Vagina (tissue), 2 donors: ENCODE data around the gene RANBP2.
"Not testable (repeated sequence)": the region's sequence is repeated elsewhere in the genome, so short reads cannot be mapped to it uniquely, and the experiment has no call there.

Source experiments
- CTCF ChIP-seq, 3 experiments: fragments of 450-650 bp in 2 of 3; fragments of 200-600 bp in 1 of 3; sonication (generic) in 1 of 3; IDR thresholded peaks; one replicate each; pipeline ENCODE4 v1.5.1; 2017 to 2019; ENCODE audit warnings: antibody characterized with exemption in 3 of 3, mild to moderate bottlenecking in 2 of 3, moderate library complexity in 2 of 3
- POLR2A ChIP-seq, 2 donors: fragments of 450-650 bp; IDR thresholded peaks; one replicate each; pipeline ENCODE4 v1.6.1; 2017; ENCODE audit warnings: antibody characterized with exemption in 2 of 2, mild to moderate bottlenecking in 2 of 2, moderate library complexity in 2 of 2
- POLR2AphosphoS5 ChIP-seq, 2 donors: sonication (generic); formaldehyde crosslinking; IDR thresholded peaks; one replicate each; pipeline ENCODE4 v1.9.0; 2017; ENCODE audit warnings: antibody characterized with exemption in 2 of 2, mild to moderate bottlenecking in 2 of 2, low read depth in 1 of 2; ENCODE audit not compliant: insufficient read depth in 1 of 2

- not testable (repeated sequence) for TF ChIP-seq POLR2A (IDR thresholded peaks at IDR 0.05); CTCF (IDR thresholded peaks at IDR 0.05); POLR2AphosphoS5 (IDR thresholded peaks at IDR 0.05; ENCODE audit: insufficient read depth in 1 of 2, low read depth in 1 of 2)
Measured at GRCh38 chr2:108670282-108670681, 49.0 kb upstream of the RANBP2 start.
